HL-60 (cell line): ENCODE results near the gene CD93.

Experiments used
- GABPA ChIP-seq: IDR thresholded peaks from 2 replicates; pipeline ENCODE4 v1.6.1; 2012; ENCODE audit warnings: low read depth
- POLR2AphosphoS5 ChIP-seq: IDR thresholded peaks from 2 replicates; pipeline ENCODE4 v1.6.1; 2012; ENCODE audit warnings: low read depth
- SPI1 ChIP-seq: IDR thresholded peaks from 2 replicates; pipeline ENCODE4 v1.6.1; 2012; ENCODE audit warnings: low read depth, mild to moderate bottlenecking, borderline replicate concordance
- TF ChIP-seq, protein P1 (sequence below): IDR thresholded peaks from one replicate; pipeline ENCODE4 v1.5.1; 2011; ENCODE audit warnings: low read length, control low read depth, inconsistent platforms; ENCODE audit not compliant: insufficient read depth
- TF ChIP-seq, protein P2 (sequence below): IDR thresholded peaks from 2 replicates; pipeline ENCODE4 v1.6.1; 2012; ENCODE audit warnings: low read depth; ENCODE audit not compliant: insufficient replicate concordance

DNA sequence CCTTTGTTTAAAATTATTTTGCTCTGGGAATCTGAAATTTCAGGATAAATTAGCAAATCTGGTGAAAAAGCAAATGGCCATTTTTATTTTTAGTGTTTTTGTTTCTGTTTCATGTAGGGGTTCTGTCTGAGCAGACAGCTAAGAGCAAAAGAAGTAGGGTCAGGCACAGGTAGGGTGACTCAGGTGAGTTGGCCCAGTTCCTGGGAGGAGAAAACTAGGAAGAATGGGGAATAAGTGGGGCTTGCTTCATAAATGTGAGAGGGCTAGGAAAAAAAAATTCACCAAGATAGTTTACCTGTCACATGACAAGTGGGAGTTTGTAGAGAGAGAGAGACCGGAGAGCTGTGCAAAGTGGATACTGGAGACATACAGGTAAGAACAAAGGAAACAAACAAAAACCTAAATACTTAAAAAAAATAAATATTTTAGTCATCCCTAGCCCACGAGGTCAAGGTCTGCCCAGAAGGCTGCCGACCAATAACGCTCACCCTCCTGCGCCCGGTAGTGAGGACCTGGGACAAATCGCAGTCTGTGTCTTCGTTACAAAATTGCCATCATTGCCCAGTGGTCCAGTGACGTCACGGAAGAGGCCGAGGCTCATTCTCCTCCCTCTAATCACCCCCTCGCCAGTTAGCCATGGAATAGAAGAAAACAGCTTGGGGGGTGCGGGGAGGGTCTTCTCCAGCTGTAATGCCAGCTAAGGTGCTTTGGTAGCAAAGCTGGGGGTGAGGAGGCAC, 39.0 kb downstream of the CD93 start:
- TF ChIP-seq, protein P1, sequence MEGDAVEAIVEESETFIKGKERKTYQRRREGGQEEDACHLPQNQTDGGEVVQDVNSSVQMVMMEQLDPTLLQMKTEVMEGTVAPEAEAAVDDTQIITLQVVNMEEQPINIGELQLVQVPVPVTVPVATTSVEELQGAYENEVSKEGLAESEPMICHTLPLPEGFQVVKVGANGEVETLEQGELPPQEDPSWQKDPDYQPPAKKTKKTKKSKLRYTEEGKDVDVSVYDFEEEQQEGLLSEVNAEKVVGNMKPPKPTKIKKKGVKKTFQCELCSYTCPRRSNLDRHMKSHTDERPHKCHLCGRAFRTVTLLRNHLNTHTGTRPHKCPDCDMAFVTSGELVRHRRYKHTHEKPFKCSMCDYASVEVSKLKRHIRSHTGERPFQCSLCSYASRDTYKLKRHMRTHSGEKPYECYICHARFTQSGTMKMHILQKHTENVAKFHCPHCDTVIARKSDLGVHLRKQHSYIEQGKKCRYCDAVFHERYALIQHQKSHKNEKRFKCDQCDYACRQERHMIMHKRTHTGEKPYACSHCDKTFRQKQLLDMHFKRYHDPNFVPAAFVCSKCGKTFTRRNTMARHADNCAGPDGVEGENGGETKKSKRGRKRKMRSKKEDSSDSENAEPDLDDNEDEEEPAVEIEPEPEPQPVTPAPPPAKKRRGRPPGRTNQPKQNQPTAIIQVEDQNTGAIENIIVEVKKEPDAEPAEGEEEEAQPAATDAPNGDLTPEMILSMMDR, result no peak
- no peak for TF ChIP-seq SPI1
- TF ChIP-seq, protein P2, sequence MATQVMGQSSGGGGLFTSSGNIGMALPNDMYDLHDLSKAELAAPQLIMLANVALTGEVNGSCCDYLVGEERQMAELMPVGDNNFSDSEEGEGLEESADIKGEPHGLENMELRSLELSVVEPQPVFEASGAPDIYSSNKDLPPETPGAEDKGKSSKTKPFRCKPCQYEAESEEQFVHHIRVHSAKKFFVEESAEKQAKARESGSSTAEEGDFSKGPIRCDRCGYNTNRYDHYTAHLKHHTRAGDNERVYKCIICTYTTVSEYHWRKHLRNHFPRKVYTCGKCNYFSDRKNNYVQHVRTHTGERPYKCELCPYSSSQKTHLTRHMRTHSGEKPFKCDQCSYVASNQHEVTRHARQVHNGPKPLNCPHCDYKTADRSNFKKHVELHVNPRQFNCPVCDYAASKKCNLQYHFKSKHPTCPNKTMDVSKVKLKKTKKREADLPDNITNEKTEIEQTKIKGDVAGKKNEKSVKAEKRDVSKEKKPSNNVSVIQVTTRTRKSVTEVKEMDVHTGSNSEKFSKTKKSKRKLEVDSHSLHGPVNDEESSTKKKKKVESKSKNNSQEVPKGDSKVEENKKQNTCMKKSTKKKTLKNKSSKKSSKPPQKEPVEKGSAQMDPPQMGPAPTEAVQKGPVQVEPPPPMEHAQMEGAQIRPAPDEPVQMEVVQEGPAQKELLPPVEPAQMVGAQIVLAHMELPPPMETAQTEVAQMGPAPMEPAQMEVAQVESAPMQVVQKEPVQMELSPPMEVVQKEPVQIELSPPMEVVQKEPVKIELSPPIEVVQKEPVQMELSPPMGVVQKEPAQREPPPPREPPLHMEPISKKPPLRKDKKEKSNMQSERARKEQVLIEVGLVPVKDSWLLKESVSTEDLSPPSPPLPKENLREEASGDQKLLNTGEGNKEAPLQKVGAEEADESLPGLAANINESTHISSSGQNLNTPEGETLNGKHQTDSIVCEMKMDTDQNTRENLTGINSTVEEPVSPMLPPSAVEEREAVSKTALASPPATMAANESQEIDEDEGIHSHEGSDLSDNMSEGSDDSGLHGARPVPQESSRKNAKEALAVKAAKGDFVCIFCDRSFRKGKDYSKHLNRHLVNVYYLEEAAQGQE, result no peak
- no peak for TF ChIP-seq POLR2AphosphoS5
- TF ChIP-seq GABPA, result no peak
